ENCODE measurements around the gene U2AF1.
"Not testable (repeated sequence)": the region's sequence is repeated elsewhere in the genome, so short reads cannot be mapped to it uniquely, and the experiment has no call there.

- not testable (repeated sequence) for TF ChIP-seq CTCF, POLR2AphosphoS5 (IDR thresholded peaks at IDR 0.05)
Measured at GRCh38 chr21:43134520-43134919, 27.1 kb upstream of the U2AF1 start.

All from esophagus muscularis mucosa (tissue), 3 donors.